ENCODE measurements around the gene DLX3.

The DLX3 gene

DNA sequence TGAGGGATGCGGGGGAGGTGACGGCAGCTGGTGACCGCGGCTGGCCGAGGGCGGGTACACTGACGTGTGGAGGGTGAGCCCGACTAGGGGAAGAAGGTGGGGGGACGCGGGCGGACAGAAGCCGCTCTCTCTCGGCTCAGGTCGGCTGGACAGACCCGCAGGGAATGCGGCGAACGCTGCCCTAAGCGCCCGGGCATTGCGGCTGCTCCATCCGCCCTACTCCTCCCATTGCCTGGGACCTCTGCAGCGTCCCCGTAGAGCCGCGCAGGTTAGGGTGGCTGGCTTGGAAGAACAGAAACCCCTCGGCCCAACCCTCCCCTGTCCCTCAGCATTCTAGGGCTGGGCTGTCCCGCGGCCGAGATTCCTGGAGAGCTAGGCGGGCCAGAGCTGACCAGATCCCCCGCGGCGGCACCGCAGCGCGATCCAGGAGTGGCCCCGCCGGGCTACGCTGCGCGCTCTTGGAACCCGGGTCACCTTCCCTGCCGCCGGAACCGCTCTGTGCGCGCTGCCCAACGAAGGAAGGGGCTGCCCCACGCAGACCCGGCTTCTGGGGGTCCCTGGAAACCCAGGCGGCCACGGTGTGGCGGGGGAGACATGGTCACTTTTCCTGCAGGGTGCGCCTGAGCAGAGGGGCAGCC, 23.1 kb downstream of the DLX3 start:
- FAIRE-seq = no peak

DNA sequence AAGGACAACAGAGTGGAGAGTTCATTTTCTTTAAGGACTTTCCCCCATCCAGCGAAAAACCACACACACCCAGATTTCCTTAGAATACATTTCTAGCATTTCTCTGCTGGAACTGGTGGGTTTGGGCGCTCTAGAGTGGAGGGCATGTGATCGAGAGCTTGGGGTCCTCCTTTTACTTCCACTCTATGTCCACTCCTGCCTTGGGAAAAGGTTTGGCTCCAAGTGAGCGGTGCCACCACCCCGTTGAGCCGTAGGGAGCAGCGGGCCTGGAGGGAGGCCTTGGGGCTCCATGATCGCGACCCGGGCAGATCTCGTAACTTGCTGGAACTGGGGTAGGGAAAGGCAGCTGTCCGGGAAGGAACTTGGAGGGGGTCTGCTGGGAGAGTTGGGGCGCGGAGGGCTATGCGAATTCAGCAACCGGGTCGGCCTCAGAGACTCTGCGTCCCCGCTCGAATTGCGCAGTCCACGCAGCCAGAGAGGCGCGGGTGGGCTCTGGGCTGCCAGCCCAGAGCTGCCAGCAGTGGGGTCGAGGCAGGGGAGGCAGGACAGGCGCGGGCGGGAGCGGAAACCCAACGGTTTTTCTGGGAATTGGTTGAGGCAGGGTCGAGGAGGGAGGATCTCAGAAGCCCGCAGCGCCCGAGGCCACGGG, 23.7 kb downstream of the DLX3 start:
- FAIRE-seq = no peak

DNA sequence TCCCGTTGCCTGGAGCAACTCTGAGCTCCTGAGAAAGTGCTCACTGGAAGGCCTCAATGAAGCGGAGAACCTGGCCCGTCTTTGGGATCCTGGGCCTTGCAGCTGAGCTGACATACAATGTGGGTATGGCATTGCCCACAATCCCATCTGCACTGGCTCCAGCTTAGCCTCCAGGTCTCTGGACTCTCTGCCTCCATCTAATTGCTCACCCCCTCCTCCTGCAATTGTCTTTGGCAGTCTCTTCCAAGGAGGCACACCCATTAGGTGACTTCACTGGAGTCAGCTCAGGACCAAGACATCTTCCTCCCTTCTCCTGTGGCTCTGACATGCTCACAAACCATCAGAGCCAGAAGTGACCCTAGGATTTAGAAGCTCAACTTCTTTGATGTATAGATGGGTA, 24.5 kb downstream of the DLX3 start:
- FAIRE-seq = no peak

DNA sequence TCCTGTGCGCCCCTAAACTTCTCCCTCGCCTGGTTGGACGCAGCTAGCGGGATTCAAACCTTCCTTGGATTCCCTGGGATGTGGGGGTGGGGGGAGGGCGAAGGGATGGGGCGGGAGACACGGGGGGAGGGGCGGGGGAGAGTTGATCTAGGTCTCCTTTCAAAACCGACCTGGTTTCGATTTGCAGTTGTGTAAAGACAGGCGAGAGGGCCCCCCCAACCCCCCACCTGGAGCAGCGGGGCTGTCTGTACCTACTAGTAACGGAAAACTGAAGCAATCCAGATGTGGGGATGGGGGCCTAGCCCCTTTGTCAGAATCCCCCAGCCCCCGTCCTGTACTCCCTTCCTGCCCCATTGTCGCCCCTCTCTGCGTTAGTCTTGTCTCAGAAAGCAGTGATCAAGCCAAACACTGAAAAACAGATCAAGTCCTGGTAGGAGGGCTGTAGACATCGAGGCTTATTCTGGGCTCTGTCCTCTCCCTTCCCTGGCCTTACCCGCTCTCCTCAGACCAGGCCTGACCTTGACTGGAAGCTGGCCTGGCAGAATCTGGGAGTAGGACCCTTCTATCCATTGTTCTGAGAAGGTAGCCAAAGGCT, 25.1 kb downstream of the DLX3 start:
- FAIRE-seq = no peak

DNA sequence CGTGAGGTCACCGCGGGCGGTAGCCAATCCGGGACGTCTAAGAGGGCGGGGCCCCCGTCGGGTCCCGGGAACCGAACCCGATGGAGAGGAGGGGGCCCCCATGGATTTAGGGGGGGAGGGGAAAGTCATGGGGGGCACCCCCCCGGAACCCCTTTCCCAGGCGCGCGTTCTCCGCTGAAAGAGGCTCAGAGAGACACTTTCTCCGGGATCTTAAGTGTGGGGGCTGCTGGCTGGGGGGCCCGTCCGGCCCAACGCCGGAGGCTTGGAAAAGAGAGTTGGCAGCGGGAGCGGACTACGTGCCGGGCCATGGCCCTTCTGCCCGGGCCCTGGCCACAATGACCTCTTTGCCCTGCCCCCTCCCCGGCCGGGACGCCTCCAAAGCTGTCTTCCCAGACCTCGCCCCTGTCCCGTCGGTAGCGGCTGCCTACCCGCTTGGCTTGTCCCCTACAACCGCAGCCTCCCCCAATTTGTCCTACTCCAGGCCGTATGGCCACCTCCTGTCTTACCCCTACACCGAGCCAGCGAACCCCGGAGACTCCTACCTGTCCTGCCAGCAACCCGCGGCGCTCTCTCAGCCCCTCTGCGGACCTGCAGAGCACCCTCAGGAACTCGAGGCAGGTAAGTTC, 25.8 kb downstream of the DLX3 start, which contains the start of gene DLX4:
Gene DLX4 (plus strand): TSS at position 57 of the 626 bp plus-strand sequence. CDS start 279 bp downstream, at position 336.
- no peak for FAIRE-seq

DNA sequence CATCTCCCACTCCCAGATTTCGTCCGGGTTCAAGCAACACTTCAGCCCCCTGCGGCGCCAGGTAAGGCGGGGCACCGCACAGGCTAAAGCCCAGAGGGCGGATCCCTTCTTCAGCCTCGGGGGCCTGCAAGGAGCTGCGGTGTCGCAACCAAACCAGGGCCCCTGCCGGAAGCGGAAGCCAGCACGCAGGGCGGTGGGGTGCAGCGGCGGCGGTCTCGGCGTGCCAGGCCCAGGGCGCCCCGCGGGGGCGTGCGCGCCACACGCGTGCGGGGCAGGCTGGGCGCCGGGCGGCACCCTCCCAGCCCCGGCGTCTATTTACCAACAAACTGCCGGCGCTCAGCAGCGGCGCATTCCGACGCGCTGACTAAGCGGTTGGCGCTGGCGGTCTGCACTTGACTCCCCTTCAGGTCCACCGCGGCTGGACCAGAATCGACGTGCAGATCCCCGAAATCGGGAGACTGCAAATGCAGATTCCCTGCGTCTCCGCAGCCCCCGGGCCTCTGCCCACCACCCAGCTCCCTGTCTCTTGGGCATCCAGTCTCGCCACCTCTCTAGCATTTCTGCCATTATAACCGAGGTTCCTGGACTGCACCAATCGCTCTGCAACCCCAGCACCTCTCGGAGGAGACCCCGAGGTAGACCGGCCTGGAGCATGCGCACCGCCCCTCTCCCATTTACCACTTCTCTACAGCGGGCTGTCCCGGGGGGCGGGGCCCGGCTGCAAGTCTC, 26.5 kb downstream of the DLX3 start:
- FAIRE-seq = no peak

DNA sequence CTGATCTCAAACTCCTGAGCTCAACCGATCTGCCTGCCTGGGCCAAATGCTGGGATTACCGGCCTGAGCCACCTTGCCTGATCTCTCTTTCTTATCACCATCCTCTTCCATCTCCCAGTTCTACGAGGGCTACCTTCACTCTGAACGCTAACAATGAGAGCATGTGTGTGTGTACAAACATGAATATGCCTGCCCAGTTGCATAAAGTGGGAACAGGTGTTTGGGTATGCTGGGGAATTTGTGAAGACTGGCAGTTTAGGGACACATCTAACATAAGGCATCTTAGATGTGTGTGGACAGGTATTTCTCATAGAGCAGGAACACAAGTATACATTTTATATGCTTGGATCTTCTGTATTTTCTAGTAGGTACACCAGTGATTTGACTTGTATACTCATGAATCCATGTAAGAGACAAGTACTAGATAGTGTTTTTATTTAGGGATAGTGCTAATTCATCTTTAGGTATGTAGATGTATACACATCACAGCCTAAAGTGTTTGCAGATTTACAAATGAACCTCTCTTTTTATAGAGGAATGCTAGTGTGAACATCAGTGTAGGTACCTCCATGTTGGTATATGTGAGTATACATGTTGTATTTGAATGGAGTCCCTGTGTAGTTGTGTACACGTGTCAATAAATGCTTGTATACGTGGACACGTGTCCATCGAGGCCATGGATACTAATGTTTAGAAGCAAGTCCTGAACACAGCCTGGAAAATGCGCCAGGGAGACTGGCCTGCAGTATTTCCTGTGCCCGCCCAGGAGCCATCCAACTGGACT, 27.2 kb downstream of the DLX3 start:
- FAIRE-seq = no peak

DNA sequence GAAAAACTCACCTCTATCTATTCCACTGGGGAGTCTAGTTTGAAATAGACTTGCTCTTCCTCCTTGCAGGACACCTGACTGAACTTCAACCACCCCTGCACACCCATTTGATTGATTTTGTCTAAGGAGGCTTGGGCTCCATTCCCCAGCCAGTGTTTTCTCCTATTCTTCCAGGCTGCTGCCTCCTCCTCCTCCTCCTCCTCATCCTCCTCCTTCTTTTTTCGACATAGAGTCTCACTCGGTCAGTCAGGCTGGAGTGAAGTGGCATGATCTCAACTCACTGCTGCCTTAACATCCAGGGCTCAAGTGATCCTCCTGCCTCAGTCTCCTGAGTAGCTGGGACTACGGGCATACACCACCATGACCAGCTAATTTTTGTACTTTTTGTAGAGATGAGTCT, 27.8 kb downstream of the DLX3 start:
- FAIRE-seq = no peak

DNA sequence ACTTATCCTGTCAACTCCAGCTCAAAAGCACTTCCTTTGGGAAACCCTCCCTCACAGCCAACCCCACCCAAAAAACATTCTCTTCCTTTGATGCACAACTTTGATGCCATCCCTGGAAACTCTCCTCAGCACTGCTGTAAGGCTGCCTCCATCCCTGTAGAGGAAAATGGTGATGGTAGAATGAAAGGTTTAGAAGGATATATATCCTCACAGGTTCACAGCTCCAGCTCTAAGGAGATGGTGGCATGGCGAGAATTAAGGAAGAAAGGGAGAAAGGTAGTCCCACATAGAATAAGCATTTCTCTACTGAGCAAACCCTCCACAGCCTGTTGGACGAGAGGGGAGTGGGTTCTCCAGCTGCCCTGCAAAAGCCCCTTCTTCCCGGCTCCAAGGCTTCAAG, 28.3 kb downstream of the DLX3 start:
- no peak for FAIRE-seq

DNA sequence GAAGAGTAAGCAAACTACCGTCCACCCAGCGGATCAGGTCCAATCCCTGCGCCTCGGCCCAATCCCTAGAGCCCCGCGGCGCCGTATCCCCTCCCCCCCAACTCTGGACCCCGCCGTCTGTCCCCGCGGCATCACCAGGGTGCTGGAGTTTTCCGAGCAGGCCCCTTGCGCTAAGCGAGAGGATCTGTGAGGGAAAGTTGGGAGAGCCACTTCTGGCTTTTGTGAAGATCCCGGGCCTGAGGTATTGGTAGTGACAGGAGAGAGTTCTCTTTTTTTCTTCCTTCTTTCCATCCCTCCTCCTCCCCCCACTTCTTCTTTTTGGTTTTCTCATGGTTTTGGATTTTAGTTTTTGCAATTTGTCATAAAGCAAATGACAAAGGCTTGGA, 29.5 kb downstream of the DLX3 start:
- no peak for FAIRE-seq

DNA sequence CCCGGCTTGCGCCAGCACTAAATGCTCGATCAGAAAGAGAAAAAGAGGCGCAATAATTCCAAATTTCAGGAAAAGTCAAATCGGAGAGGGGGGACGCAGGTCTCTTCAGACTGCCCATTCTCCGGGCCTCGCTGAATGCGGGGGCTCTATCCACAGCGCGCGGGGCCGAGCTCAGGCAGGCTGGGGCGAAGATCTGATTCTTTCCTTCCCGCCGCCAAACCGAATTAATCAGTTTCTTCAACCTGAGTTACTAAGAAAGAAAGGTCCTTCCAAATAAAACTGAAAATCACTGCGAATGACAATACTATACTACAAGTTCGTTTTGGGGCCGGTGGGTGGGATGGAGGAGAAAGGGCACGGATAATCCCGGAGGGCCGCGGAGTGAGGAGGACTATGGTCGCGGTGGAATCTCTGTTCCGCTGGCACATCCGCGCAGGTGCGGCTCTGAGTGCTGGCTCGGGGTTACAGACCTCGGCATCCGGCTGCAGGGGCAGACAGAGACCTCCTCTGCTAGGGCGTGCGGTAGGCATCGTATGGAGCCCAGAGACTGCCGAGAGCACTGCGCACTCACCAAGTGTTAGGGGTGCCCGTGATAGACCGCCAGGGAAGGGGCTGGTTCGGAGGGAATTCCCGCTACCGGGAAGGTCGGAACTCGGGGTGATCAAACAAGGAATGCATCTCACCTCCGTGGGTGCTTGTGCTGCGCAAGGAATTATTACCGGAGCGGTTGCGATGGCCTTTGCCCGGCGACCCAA, 30.1 kb downstream of the DLX3 start:
- FAIRE-seq = no peak

DNA sequence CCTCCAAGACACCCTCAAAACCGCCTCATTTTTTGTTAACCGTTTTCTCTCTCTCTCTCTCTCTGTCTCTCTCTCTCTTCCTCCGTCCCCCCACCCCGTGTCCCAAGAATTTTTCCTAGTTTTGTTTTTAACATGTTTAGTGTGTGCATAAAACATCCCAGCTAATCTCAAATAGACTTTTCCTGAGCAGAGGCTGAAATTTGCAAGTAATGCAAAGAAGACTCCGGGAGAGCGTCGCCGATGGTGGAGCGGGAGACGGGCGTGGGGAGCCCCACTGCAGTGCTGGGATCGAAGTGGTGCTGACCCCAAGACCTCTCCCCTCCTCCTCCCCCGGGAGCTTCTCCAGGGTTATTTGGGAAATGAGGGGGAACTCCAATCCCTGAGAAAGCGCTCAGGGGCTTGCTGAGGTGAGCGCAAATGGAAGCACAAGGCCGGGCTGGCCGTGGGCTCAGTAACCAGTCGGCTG, 30.7 kb downstream of the DLX3 start:
- no peak for FAIRE-seq

DNA sequence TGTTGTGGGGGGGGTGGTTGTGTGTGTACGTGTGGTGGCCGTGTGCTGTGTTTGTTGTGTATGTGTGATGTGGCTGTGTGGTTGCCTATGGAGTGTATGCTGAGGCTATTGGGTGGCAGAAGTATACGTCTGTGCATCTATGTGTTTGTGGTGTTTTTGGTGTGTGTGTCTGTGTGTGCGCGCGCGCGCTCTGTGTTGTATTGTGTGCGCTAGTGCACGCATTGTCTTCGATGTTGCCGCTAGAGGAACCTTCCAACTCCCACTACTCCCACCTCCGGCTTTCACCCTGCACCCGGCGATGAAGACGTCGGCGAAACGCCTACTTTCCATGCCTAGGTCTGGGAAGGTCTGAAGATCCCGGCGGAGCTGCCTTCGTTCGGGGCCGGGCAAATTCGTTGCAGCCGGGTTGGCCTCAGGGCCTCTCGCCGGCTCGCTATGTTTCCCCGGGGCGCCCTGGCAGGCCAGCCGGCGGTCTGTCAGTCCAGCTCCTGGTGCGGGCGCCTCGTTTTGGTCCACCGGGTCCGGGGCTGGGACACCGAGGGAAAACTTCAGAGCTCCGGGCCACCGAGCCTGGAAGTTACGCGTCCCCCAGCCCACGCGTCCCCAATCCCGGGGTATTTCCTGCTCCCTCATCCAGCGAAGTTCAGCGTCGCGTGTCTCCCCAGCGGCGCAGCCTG, 31.3 kb downstream of the DLX3 start:
- FAIRE-seq = no peak

DNA sequence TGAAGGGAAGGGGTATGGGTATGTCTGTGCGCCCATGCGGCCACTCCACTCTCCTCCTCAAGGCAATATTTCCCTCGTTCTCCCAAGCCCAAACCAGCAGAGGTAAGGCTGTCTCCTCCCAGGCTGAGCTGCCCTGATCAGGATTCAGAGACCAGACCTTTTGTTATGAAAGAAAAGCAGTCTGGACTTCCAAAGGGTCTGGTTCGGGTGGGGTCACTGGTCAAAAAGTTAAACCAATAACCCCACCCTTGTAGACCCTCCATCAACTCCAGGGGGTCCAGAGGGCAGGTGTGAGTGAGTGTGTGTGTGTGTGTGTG, 31.8 kb downstream of the DLX3 start:
- no peak for FAIRE-seq

DNA sequence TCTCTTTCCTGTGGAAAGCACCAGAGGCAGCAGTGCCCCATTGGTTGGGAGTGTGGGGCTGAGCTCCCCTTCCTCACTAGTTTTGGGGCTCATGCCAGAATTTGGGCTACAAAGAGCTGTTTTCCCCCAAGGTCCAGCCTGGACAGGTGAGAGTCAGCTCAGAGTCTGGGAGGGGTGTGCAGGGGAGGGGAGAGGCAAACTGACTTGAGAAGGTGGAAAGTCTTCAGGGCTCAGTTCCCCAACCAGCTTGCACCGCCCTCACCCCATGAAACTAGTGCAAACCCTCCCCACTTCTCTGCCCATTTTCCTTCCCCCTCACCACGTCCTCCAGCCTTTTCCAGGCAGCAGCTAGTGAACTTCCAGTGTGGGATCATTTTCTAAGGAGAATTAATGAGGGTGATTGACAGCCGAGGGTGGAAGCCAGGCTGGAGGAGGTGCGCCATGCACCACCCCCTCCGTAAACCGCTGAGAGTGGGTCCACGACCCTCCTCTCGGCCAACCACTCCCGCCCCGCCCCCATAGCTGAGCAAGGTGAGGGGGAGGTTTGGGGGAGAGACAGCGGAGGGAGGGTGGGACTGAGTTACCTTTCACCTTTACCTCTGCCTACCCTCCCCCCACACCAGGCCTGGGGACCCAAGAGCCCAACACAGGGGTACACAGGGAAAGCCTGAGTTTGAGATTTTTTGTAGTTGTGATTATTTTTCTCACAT, 32.3 kb downstream of the DLX3 start:
- no peak for FAIRE-seq

DNA sequence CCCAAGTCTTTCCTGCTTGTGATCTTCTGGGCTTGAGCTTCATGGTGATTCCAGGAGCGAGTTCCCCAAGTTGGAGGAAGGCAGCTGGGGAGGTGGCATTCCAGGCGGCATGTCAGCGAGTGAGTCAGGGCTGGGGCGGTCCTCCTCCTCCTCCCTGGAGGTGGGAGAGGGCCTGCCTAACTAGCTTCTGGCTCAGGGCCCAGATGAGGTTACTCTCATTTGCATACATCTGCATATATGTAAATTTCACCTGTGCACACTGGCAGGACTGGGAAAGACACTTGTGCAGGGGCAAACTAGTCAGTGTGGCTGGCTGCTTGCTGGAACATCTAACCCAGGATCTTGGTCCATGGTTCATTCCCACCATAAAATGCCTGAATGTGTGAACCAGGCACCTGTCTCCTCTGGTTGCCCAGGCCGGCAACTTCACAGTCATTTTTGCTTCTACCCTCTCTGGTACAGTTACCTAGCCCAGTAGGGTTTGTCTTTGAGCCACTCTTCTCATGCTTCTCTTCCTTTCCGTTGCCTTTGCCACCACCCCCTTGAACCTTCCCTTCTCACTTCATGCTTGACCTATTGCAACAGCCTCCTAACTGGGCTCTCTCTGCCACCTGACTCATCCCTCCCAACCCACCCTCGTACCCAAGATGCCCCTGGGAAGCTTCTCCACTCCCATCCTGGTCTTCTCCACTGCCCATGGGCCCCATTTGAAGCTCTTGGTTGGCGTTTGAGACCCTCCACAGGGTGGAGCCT, 35.7 kb downstream of the DLX3 start:
- FAIRE-seq = no peak

DNA sequence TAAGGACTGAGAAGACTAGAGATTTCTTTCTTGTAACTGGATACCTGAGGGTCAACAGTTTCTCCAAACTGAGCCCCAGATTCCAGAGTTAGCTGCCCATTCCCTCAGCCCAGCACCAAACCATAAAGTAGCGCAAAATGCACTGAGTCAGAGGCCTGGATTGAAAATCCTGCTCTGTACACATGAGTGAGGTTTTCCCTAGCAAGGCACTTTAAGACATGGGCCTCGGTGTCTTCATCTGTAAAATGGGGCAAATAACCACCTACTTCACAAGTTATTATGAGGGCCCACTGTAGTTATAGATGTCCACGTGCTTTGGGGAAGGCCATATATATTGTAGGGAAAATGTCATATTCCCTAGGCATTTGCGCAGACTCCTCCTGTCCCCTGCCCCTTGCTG, 36.3 kb downstream of the DLX3 start:
- no peak for FAIRE-seq

DNA sequence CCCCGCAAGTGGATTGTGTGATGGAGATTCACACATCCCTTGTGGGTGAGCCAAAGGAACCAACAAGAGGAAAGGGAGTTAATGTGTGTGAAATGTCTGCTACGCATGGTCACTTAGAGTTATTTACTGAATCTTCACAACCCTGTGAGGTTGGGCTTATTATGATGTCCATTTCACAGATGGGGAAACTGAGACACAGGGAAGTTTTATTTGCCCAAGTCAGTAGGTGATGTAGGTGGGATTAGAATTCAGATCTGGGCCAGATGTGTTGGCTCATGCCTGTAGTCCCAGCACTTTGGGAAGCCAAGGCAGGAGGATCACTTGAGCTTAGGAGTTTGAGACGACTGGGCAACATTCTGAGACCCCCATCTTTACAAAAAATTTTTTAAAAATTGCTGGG, 37.7 kb downstream of the DLX3 start:
- FAIRE-seq = no peak

DNA sequence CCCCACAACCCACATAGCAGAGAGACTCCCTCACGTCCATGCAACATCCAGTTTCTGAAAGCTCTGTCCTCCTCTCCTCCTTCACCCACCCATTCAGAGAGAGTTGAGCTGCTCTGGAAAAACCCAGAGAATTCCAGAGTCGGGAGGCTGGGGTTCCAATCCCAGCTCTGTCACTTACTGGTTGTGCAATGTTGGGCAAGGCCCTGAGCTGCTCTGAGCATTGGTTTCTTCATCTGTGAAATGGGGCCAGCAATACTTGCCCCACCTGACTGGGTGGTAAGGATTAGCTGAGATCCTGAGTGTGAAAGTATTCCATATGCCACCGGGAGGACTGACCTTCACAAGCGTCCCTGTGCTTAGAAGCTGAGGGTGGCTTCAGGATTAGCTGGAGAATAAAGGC, 38.2 kb downstream of the DLX3 start:
- no peak for FAIRE-seq

DNA sequence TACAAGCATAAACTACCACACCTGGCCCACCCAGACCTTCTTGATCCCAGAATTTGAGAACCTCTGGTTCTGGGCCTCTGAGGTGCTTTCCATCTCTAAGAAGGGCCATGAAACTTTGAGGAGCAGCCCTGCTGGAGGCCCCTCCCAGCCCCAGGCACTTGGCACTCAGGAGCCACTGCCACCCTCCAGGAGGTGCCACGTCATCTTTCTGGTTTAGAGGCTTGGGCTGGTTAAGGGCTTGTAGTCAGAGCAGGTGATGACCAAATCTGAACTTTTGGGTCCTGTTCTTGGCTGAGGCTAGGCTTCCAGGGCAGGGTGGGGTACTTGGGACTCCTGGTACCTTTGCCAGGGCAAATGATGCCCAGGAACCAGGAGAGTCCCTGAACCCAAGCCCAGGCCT, 39.9 kb downstream of the DLX3 start:
- FAIRE-seq = no peak
